Spleen (tissue), 7 donors: ENCODE data around the gene NUAK1.

ENCODE experiments used
- POLR2A ChIP-seq, 3 donors: fragments of 450-650 bp; IDR thresholded peaks; one replicate each; pipeline ENCODE4 v1.5.1; 2017; ENCODE audit warnings: antibody characterized with exemption in 3 of 3, mild to moderate bottlenecking in 1 of 3
- POLR2AphosphoS5 ChIP-seq, 3 donors: sonication (generic); formaldehyde crosslinking; IDR thresholded peaks; one replicate each; pipeline ENCODE4 v1.5.1; 2017; ENCODE audit warnings: antibody characterized with exemption in 3 of 3
- TF ChIP-seq, protein P1 (sequence below), 11 experiments: fragments of 200-600 bp in 7 of 11; fragments of 450-650 bp in 4 of 11; sonication (generic) in 4 of 11; IDR thresholded peaks in 8 of 11; conservative IDR thresholded peaks in 3 of 11; 1 replicate in 7 of 11; 2 replicates in 4 of 11; pipeline versions ENCODE4 v1.4.0 to v1.8.0; 2016 to 2021; ENCODE audit warnings: antibody characterized with exemption in 11 of 11, inconsistent platforms in 4 of 11, mild to moderate bottlenecking in 1 of 11
- donor health status: DM: no; HTN: no; CAD: no; lungs with moderate emphysema.
- donor health status: DM: no; HTN: no; CAD: no.
- donor health status: DM: no; HTN: no; CAD: no.

DNA sequence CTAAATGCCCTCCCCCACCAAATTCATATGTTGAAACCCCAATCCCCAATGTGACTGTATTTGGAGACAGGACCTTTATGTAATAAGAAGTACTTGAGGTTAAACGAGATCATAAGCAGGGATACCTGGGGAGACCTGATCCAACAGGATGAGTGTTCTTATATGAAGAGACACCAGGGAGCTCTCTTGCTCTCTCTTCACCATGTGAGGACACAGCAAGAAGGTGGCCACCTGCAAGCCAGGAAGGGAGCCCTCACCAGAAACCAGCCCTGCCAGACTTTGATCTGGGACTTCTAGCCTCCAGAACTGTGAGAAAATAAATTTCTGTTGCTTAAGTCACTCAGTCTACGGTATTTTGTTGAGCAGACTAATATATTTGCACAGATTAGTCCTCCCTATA lies 113.6 kb downstream of the NUAK1 start:
- TF ChIP-seq, protein P1, sequence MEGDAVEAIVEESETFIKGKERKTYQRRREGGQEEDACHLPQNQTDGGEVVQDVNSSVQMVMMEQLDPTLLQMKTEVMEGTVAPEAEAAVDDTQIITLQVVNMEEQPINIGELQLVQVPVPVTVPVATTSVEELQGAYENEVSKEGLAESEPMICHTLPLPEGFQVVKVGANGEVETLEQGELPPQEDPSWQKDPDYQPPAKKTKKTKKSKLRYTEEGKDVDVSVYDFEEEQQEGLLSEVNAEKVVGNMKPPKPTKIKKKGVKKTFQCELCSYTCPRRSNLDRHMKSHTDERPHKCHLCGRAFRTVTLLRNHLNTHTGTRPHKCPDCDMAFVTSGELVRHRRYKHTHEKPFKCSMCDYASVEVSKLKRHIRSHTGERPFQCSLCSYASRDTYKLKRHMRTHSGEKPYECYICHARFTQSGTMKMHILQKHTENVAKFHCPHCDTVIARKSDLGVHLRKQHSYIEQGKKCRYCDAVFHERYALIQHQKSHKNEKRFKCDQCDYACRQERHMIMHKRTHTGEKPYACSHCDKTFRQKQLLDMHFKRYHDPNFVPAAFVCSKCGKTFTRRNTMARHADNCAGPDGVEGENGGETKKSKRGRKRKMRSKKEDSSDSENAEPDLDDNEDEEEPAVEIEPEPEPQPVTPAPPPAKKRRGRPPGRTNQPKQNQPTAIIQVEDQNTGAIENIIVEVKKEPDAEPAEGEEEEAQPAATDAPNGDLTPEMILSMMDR (IDR thresholded peaks at IDR 0.05 in 8 of 11, conservative IDR thresholded peaks at IDR 0.05 in 3 of 11) = no peak
- TF ChIP-seq POLR2AphosphoS5 (IDR thresholded peaks at IDR 0.05) = no peak
- TF ChIP-seq POLR2A (IDR thresholded peaks at IDR 0.05) = no peak
